ENCODE measurements around the gene C6orf118.

The C6orf118 gene

DNA sequence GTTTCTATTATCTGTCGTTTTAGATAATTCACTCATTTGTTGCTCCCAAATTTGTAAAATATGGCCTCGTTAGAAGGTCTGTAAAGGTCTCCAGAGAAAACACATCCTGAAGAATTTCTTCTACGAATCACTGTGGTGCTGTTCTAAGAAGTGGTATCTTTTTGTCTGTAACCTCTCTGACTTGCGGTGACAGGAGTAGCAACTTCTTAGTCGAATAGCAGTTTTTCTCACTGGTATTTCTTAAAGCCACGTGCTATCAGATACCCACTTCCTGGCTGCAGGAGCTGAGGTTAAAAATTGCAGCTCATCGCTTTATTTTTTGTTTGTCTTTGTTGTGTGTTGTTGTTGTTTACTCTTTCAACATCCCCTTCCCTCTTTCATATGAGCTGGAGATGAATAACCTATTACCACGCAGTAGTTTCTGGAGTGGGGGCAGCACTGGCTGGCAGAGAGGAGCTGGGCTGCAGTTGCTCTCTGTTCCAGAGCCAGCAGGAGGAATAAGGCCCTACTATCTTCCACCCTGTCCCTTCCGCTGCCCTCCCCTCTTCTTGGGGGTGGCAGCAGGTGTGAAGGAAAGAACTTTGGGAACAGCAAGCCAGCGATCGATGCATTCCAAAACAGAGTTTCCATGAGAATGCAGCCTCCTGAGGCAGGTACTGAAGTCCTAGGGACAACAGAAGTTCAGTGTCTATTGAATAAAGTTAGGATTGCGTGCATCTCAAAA is 64.7 kb downstream of the C6orf118 start:
- no peak for DNase-seq (ENCODE audit: low spot score)

DNA sequence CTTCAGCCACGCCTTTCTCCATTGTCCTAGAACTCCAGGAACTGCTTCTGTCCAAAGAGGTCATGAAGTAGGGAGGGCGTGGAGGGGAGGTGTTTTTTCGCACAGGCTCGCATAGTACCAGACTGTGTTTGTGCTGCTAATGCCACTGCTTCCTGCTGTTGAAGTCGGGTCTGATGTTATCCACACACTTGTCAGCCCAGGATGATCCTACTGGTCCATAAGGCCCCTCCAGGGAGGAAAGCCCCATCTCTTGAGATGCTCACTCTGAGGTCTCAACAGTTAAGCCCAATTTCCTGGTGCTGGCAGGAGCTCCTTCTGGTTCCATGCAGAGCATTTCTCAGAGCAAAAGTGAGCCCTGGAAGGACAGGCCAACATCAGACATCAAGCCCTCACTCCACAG is 65.6 kb downstream of the C6orf118 start:
- DNase-seq (ENCODE audit: low spot score): no peak

DNA sequence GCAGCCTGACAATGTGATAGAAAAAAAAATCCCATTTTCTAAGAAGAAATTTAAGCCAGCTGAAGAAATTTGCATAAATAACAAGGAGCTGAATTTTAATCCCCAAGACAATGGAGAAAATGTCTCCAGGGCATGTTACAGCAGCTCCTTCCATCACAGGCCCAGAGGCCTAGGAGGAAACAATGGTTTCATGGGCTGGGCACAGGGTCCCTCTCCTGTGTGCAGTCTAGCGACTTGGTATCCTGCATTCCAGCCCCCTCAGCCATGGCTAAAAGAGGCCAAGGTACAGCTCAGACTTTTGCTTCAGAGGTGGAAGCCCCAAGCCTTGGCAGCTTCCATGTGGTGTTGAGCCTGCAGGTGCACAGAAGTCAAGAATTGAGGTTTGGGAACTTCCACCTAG is 73.1 kb downstream of the C6orf118 start:
- DNase-seq (ENCODE audit: low spot score): no peak

DNA sequence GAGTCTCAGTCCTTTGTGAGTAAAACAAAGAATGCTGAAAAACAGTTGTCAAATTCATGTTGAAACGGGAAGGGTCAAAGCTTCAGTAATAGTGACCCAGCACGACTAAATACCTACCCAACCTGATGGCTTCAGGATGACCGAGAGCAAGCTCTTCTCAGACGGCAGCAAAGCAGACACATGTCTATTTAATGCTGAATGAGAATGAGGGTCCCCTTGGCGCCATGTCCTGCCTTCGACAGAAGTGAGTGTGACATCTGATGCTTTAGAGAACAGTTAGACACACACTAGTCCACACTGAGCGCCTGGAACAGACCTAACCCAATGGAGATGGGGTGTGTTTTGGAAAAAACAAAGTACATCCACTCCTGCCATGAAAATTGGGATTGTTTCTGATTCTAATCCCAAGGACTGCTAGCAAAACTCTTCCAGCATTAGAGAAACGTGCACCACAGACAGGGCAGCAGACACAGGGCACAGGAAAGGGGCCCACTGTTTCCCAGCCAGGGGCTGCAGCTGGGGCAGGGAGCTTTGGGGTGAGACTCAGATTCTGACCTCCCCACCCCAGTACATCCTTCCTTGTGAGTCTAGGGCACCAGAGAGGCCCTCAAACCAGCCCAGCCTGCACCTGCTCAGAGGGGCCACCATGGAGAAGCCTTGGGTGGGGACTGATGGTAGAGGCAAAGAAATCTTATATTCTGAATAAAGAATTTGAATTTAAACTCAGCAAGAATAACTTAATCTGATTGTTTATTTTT is 76.5 kb downstream of the C6orf118 start:
- DNase-seq (ENCODE audit: low spot score): no peak

GRCh38 chr6:165231581-165232561 is 77.5 kb downstream of the C6orf118 start:
- peak; percentile 62 for DNase-seq (ENCODE audit: low spot score)

DNA sequence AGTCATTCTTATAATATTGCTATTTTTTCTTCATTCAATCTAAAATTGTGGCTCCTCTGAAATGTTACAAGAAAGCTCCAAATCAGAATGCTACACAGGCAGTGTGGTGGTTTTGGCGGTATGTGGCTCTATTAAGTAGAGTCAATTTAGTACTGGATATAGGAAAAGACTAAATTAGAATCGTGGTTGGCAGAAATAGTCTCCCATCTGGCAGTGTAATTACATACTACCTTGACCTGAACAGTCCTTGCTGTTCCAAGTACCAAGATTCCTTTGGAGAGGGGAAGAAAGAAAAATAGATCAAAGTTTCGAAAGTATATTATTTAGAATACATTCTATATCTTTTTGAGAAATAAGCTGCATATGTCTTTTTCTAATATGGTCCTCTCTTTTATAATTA is 78.2 kb downstream of the C6orf118 start:
- DNase-seq (ENCODE audit: low spot score): no peak
